Endothelial cell of umbilical vein (primary cell): ENCODE measurements around the gene GPN3. TPM values are rescaled to one million over a fixed set of nuclear protein-coding genes. Genes with fewer than 3 reads are reported as not detected.

Experiments used
- BruUV-seq: library from RNA; stranded (reverse); fragments of 400-500 nt; replicated peaks from 2 replicates; lab custom pipeline; 2021; lab: Mats Ljungman, UMichigan
- CTCF ChIA-PET: fragments of 300-600, 350-600 bp; sonication (Branson Sonifier 250); formaldehyde crosslinking; loops from one replicate; lab custom pipeline; 2021; ENCODE audit warnings: antibody characterized with exemption, inconsistent platforms; lab: Charles Lee
- POLR2A ChIA-PET: fragments of 300-600, 350-600 bp; sonication (Branson Sonifier 250); formaldehyde crosslinking; loops from one replicate; lab custom pipeline; 2021; ENCODE audit warnings: antibody characterized with exemption, inconsistent platforms; lab: Charles Lee
- DNase-seq: peaks from one replicate; pipeline ENCODE4 v3.0.0-alpha.2; 2011; ENCODE audit warnings: low read depth, low spot score
- FAIRE-seq: peaks from 2 replicates; lab custom pipeline; 2011; peaks lifted over from hg19 to GRCh38; lab: Jason Lieb, UNC
- H2AFZ ChIP-seq: 2 replicates; pipeline ENCODE4 v1.6.0; 2012; ENCODE audit warnings: low read depth, low read length, control low read depth, inconsistent platforms
- H3K27ac ChIP-seq: 2 replicates; pipeline ENCODE4 v1.5.1; 2011; ENCODE audit warnings: low read depth, mild to moderate bottlenecking, control low read depth, low read length, moderate library complexity; ENCODE audit not compliant: insufficient read depth
- H3K27me3 ChIP-seq, 2 experiments: 2 replicates each; pipeline versions ENCODE4 v1.6.0 to v1.6.1; 2011; ENCODE audit warnings: low read length in 2 of 2, mixed read lengths in 1 of 2; ENCODE audit not compliant: control insufficient read depth in 2 of 2, insufficient read depth in 2 of 2
- H3K36me3 ChIP-seq, 2 experiments: 2 replicates in 1 of 2; 3 replicates in 1 of 2; pipeline ENCODE4 v1.5.1; 2011; ENCODE audit warnings: low read length in 2 of 2, mild to moderate bottlenecking in 1 of 2, moderate library complexity in 1 of 2; ENCODE audit not compliant: control insufficient read depth in 2 of 2, insufficient read depth in 2 of 2; ENCODE audit errors: extremely low read depth in 1 of 2
- H3K4me1 ChIP-seq: 3 replicates; pipeline ENCODE4 v1.5.1; 2011; ENCODE audit warnings: mild to moderate bottlenecking, low read length; ENCODE audit not compliant: control insufficient read depth, insufficient read depth; ENCODE audit errors: extremely low read depth
- H3K4me2 ChIP-seq: 2 replicates; pipeline ENCODE4 v1.6.1; 2011; ENCODE audit warnings: low read length, control low read depth, mixed read lengths; ENCODE audit not compliant: insufficient read depth
- H3K4me3 ChIP-seq, 3 experiments: fragments of 200-600 bp in 1 of 3; sonication (generic), shearing (Covaris generic) in 1 of 3; replicated peaks in 1 of 3; 2 replicates each; pipeline ENCODE4 v1.5.1; 2011 to 2016; ENCODE audit warnings: control low read depth in 3 of 3, low read length in 3 of 3, mild to moderate bottlenecking in 2 of 3, inconsistent platforms in 1 of 3, low read depth in 1 of 3, moderate library complexity in 1 of 3; ENCODE audit not compliant: insufficient read depth in 1 of 3
- H3K79me2 ChIP-seq: 2 replicates; pipeline ENCODE4 v1.6.0; 2012; ENCODE audit warnings: low read length, inconsistent platforms; ENCODE audit not compliant: control insufficient read depth, insufficient read depth
- H3K9ac ChIP-seq: replicated peaks from 2 replicates; pipeline ENCODE3; 2011; ENCODE audit warnings: low read length, control low read depth; ENCODE audit not compliant: insufficient read depth; ENCODE audit errors: extremely low read depth
- H3K9me1 ChIP-seq: replicated peaks from 3 replicates; pipeline ENCODE4 v1.6.0; 2011; ENCODE audit warnings: mild to moderate bottlenecking, low read length; ENCODE audit not compliant: control insufficient read depth, insufficient read depth; ENCODE audit errors: extremely low read depth
- H3K9me3 ChIP-seq: replicated peaks from 2 replicates; pipeline ENCODE4 v1.5.1; 2012; ENCODE audit warnings: low read length, inconsistent platforms; ENCODE audit not compliant: control insufficient read depth, insufficient read depth
- H4K20me1 ChIP-seq: replicated peaks from 2 replicates; pipeline ENCODE3; 2011; ENCODE audit warnings: mild to moderate bottlenecking, low read length; ENCODE audit not compliant: control insufficient read depth, insufficient read depth; ENCODE audit errors: extremely low read depth
- EZH2 ChIP-seq: IDR thresholded peaks from 2 replicates; pipeline ENCODE4 v1.6.1; 2012; ENCODE audit warnings: borderline replicate concordance, low read depth, mild to moderate bottlenecking, moderate library complexity, low read length, inconsistent platforms; ENCODE audit not compliant: severe bottlenecking
- FOS ChIP-seq: IDR thresholded peaks from 2 replicates; pipeline ENCODE4 v1.6.1; 2011; ENCODE audit warnings: mild to moderate bottlenecking, low read length, moderate library complexity, borderline replicate concordance; ENCODE audit not compliant: insufficient read depth
- GATA2 ChIP-seq: IDR thresholded peaks from 2 replicates; pipeline ENCODE4 v1.7.0; 2011; ENCODE audit warnings: low read depth, mild to moderate bottlenecking, moderate library complexity, mixed read lengths, low read length; ENCODE audit not compliant: insufficient read length, insufficient read depth
- JUN ChIP-seq: IDR thresholded peaks from 2 replicates; pipeline ENCODE4 v1.6.1; 2011; ENCODE audit warnings: borderline replicate concordance, low read depth; ENCODE audit not compliant: insufficient read length, insufficient read depth
- MYC ChIP-seq: IDR thresholded peaks from one replicate; pipeline ENCODE4 v1.6.1; 2011; ENCODE audit warnings: mild to moderate bottlenecking, low read depth, low read length
- POLR2A ChIP-seq: IDR thresholded peaks from 2 replicates; pipeline ENCODE4 v1.6.1; 2012; ENCODE audit warnings: low read depth, mild to moderate bottlenecking, control low read depth, low read length
- POLR2AphosphoS5 ChIP-seq: IDR thresholded peaks from 2 replicates; pipeline ENCODE4 v1.6.1; 2012; ENCODE audit warnings: low read depth, mild to moderate bottlenecking, control low read depth, low read length, moderate library complexity; ENCODE audit not compliant: insufficient read depth
- dilution Hi-C: fragments of 300-500 bp; cut with MboI; formaldehyde crosslinking; loops from one replicate; pipeline ENCODE4 v1.15.0; 2019; ENCODE audit warnings: low sequenced_read_pairs; ENCODE audit not compliant: extremely low pct_ligation_motif_present
- intact Hi-C: fragments of 100-400 bp; cut with micrococcal nuclease; formaldehyde crosslinking; loops from one replicate; pipeline ENCODE4 v1.10.0; 2022
- polyA plus RNA-seq, 4 experiments: library from polyadenylated mRNA; depleted of rRNA in 3 of 4; stranded (reverse) in 3 of 4; unstranded in 1 of 4; fragments of >200 nt; gene quantifications; 2 replicates each; pipeline versions ENCODE4 v1.2.1 to v1.2.3, GENCODE V29; 2011 to 2012; ENCODE audit warnings: missing spikeins in 1 of 4
- total RNA-seq: library from RNA; stranded (reverse); gene quantifications from 2 replicates; pipeline ENCODE4 v1.2.3, GENCODE V29; 2021
- TF ChIP-seq, protein P1 (sequence below), 2 donors: IDR thresholded peaks; 1 replicate in 1 of 2; 2 replicates in 1 of 2; pipeline ENCODE4 v1.5.1; 2011; ENCODE audit warnings: low read length in 2 of 2, mild to moderate bottlenecking in 2 of 2, moderate library complexity in 2 of 2, control low read depth in 1 of 2, inconsistent platforms in 1 of 2, low read depth in 1 of 2; ENCODE audit not compliant: insufficient read depth in 1 of 2; ENCODE audit errors: extremely low read depth in 1 of 2
- TF ChIP-seq, protein P2 (sequence below): IDR thresholded peaks from 2 replicates; pipeline ENCODE4 v1.6.1; 2011; ENCODE audit not compliant: insufficient read depth, insufficient read length

Gene GPN3
- total and polyA plus RNA-seq, 2 donors (not counting 3 experiments of a cell fraction or from before 2014, with no cell fraction given), result 26.6 to 29.6 TPM

DNA sequence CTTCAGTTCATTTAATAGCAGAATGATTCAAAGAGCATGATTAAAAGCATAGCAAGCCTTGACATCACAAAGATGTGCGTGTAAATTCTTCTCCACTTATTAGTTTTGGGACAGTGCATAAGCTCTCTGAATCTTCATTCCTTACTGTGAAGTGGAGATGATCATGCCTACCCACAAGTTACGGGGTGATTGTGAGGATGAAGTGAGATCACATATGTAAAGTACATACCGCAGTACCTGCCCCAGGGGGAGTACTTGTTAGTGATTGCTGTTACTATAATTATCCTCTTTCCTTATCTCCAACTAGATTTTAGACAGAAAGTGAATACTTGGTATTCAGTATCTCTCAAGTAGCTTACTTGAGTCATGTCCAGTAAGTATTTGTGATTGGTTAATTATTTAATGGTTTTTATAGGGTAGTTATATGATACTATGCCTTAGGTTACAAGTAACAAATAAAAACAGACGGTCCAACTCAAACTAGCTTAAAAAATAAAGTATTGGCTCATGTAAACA lies 40.1 kb upstream of the GPN3 start:
- dilution Hi-C loops, result no loop called here
- H3K9me1 ChIP-seq, result no peaks in the 10 kb centered on the region
- intact Hi-C loops, result no loop called here
- H3K79me2 ChIP-seq, result no peaks in the 10 kb centered on the region
- no peak overlapping the region for H3K4me2 ChIP-seq
- BruUV-seq, result no TSS peak
- no peak for DNase-seq
- no peak overlapping the region for H3K9ac ChIP-seq
- H3K36me3 ChIP-seq, result no peaks in the 10 kb centered on the region
- TF ChIP-seq POLR2A, result no peak
- TF ChIP-seq MYC, result no peak
- TF ChIP-seq FOS, result no peak
- TF ChIP-seq JUN, result no peak
- no peak for TF ChIP-seq GATA2
- TF ChIP-seq POLR2AphosphoS5, result no peak
- TF ChIP-seq, protein P1, sequence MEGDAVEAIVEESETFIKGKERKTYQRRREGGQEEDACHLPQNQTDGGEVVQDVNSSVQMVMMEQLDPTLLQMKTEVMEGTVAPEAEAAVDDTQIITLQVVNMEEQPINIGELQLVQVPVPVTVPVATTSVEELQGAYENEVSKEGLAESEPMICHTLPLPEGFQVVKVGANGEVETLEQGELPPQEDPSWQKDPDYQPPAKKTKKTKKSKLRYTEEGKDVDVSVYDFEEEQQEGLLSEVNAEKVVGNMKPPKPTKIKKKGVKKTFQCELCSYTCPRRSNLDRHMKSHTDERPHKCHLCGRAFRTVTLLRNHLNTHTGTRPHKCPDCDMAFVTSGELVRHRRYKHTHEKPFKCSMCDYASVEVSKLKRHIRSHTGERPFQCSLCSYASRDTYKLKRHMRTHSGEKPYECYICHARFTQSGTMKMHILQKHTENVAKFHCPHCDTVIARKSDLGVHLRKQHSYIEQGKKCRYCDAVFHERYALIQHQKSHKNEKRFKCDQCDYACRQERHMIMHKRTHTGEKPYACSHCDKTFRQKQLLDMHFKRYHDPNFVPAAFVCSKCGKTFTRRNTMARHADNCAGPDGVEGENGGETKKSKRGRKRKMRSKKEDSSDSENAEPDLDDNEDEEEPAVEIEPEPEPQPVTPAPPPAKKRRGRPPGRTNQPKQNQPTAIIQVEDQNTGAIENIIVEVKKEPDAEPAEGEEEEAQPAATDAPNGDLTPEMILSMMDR (IDR thresholded peaks at IDR 0.05; ENCODE audit: extremely low read depth in 1 of 2, insufficient read depth in 1 of 2, low read depth in 1 of 2, low read length in 2 of 2), result no peak
- no peak for TF ChIP-seq EZH2
- TF ChIP-seq, protein P2, sequence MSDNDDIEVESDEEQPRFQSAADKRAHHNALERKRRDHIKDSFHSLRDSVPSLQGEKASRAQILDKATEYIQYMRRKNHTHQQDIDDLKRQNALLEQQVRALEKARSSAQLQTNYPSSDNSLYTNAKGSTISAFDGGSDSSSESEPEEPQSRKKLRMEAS, result no peak
- no peaks in the 10 kb centered on the region for H3K4me1 ChIP-seq
- no peaks in the 10 kb centered on the region for H3K27me3 ChIP-seq
- H3K4me3 ChIP-seq, result no peak overlapping the region
- ChIA-PET POLR2A (no interaction called here), CTCF (interaction anchor here (1.4 to 5.0 kb wide), 2 partner anchors 58 to 94 kb away, joined by 3 to 90 read pairs; partner anchors contain the start of gene ARPC3)
- H3K27ac ChIP-seq, result no peak overlapping the region
- no peak for FAIRE-seq
- no peaks in the 10 kb centered on the region for H4K20me1 ChIP-seq
- H3K9me3 ChIP-seq, result no peaks in the 10 kb centered on the region
- no peak overlapping the region for H2AFZ ChIP-seq
